IPS-18c (cell line): ENCODE measurements around the gene PRPS1.
"Not testable (repeated sequence)": the region's sequence is repeated elsewhere in the genome, so short reads cannot be mapped to it uniquely, and the experiment has no call there.

Source experiments
- H3K4me3 ChIP-seq: 2 replicates; pipeline ENCODE4 v1.7.0; 2013; ENCODE audit warnings: low read depth, mild to moderate bottlenecking, low read length, moderate library complexity; ENCODE audit not compliant: insufficient read depth
- H3K9me3 ChIP-seq: one replicate; pipeline ENCODE4 v1.6.1; 2013; ENCODE audit warnings: mild to moderate bottlenecking, low read length, moderate library complexity; ENCODE audit not compliant: control insufficient read depth, insufficient read depth

The PRPS1 gene

GRCh38 chrX:107668710-107669109 is 40.4 kb downstream of the PRPS1 start:
- H3K4me3 ChIP-seq, H3K9me3 ChIP-seq: not testable (repeated sequence)

- Histone ChIP-seq H3K4me3 (no peak overlapping the region), H3K9me3 (no peaks in the 10 kb centered on the region)
These were observed 41.0 kb downstream of the PRPS1 start for GRCh38 chrX:107669261-107669660.

- no peaks in the 10 kb centered on the region for H3K9me3 ChIP-seq
- H3K4me3 ChIP-seq = no peak overlapping the region
These were observed 41.7 kb downstream of the PRPS1 start for GRCh38 chrX:107669885-107670628.

- H3K4me3 ChIP-seq = not testable (repeated sequence)
These were observed 42.9 kb downstream of the PRPS1 start for GRCh38 chrX:107671256-107671655.

GRCh38 chrX:107672955-107673378 is 44.7 kb downstream of the PRPS1 start:
- Histone ChIP-seq H3K9me3 (no peaks in the 10 kb centered on the region), H3K4me3 (no peak overlapping the region)

More at GRCh38 chrX:107671256-107671655, 42.9 kb downstream of the PRPS1 start:
- not testable (repeated sequence) for H3K9me3 ChIP-seq

GRCh38 chrX:107673431-107673830 is 45.1 kb downstream of the PRPS1 start:
- H3K4me3 ChIP-seq = no peak overlapping the region
- H3K9me3 ChIP-seq = no peaks in the 10 kb centered on the region

GRCh38 chrX:107673933-107674479 is 45.7 kb downstream of the PRPS1 start:
- H3K9me3 ChIP-seq = no peaks in the 10 kb centered on the region
- H3K4me3 ChIP-seq = no peak overlapping the region

GRCh38 chrX:107674480-107675364 is 46.4 kb downstream of the PRPS1 start:
- no peaks in the 10 kb centered on the region for H3K9me3 ChIP-seq
- no peak overlapping the region for H3K4me3 ChIP-seq

GRCh38 chrX:107675365-107675654 is 47.0 kb downstream of the PRPS1 start:
- Histone ChIP-seq H3K4me3 (no peak overlapping the region), H3K9me3 (no peaks in the 10 kb centered on the region)

GRCh38 chrX:107675823-107676555 is 47.7 kb downstream of the PRPS1 start:
- Histone ChIP-seq H3K4me3 (no peak overlapping the region), H3K9me3 (no peaks in the 10 kb centered on the region)

GRCh38 chrX:107676559-107677378 is 48.5 kb downstream of the PRPS1 start:
- H3K9me3 ChIP-seq = no peaks in the 10 kb centered on the region
- no peak overlapping the region for H3K4me3 ChIP-seq

GRCh38 chrX:107677501-107677901 is 49.2 kb downstream of the PRPS1 start:
- no peak overlapping the region for H3K4me3 ChIP-seq

GRCh38 chrX:107677909-107678308 is 49.6 kb downstream of the PRPS1 start:
- Histone ChIP-seq H3K4me3 (no peak overlapping the region), H3K9me3 (no peaks in the 10 kb centered on the region)

More at GRCh38 chrX:107677501-107677901, 49.2 kb downstream of the PRPS1 start:
- no peaks in the 10 kb centered on the region for H3K9me3 ChIP-seq

- Histone ChIP-seq H3K9me3 (no peaks in the 10 kb centered on the region), H3K4me3 (no peak overlapping the region)
These were observed 50.8 kb downstream of the PRPS1 start for GRCh38 chrX:107678957-107679740.

- H3K9me3 ChIP-seq = no peaks in the 10 kb centered on the region
- no peak overlapping the region for H3K4me3 ChIP-seq
These were observed 53.9 kb downstream of the PRPS1 start for GRCh38 chrX:107682256-107682655.
